Measurements from ENCODE around the gene C1QTNF8.

The C1QTNF8 gene

DNA sequence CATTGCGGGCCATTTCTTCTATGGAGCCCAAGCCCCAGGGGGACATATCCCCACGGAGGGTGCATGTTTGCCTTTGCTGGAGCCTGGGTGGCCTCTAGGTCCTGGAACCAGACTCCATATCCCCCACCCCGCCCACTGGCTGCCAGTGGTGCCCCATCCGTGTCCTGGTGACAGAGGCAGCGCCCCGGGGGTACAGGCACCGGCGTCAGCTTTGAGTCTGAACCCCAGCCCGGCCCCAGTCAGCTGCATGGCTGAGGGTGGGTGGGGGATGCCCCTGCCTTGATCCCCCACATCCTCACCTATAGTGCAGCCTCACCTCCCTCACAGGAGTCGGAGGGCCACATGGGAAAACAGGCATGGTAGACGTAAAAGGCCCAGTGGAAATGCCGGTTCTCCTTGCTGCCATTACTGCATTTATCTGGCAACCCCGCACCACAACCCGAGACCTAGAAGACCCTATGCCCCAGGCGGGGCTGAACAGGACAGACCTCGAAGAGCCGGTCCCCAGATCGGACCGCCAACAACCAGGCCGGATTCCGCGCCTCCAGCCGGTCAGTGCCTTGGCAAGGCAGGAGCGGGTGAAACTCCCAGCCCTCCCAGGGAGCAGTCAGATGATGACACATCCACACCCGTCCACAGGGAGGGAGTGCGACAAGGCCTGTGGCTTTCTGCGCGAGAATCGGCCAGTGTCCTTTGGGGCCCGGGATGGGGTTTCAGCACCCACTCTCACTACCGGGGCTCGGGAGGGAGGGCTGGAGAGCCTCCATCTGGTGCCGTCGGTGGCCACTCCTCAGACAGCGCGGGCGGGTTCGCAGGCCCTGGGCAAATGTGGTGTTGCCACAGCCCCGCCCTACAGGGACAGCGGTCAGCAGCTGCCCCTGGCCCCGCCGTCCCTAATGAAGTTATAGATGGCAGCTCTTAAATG lies 35.4 kb downstream of the C1QTNF8 start:
- no peak for DNase-seq (ENCODE audit: low read depth, low spot score)

DNA sequence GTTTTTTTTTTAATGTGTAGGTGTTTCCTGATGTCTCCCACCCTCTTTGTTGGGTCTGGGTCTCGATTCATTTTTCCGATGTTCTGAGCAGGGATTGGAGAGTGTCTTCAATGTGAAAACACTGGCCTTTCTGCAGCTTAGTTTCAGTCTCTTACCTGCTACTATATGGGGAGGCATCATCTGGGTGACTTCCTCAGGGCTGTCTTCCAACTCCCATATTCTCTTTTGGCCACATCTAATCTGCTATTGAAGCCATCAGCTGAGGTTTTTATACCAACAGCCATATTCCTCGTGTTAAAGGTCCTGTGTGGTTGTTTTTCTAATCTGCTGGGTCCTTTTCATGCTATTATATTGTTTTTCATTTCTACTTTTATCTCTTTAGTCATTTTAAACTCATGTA lies 36.7 kb downstream of the C1QTNF8 start:
- DNase-seq (ENCODE audit: low read depth, low spot score), result no peak

DNA sequence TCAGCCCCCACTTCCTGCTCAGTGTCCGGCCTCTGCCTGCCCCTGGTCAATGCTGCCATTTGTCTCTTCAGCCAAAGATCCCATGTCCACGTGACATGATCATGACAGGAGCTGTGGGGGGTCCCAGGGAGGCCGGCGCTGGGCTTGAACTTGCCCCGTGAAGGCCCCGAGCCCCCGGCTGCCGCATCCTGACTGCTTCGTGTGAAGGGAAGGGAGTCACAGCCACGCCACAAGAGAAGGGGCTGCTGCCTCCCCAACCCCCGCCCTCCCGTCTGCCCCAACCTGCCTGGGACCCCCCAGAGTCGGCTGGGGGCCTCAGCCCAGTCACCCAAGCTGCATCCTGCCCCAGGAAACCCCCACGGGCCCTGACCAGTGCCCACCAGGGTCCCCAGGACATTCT lies 37.8 kb downstream of the C1QTNF8 start:
- no peak for DNase-seq (ENCODE audit: low read depth, low spot score)

DNA sequence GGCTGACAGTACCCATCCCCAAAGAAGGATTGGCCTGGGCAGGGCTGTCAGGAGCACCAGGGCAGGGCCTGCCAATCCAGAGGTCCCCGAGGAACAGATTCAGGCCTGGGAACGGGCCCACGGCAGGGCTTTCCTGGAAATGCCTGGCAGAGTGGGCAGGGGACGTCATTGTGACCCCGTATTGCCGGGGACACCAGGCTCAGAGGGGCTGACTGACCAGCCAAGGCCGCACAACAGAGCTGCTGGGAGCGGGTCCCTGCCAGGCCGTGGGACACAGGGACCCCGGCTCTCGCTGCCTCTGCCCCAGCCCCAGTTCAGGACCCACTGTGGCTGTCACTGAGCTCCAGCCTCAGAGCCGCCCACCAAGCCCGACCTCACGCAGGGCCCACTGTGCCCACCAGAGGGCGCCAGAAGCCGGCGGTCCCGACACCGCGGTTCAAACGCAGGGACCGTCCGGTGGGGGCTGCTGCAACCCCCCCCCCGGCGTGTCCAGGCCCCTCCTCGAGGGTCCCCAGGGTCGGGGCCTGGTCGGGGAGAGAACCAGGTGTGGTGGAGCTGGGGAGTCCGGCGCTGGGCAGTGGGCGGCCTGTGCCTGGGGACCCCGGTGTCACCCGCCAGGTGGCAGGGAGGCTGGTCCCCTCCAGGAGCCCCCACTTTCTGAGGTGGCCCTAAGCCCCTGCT lies 38.7 kb downstream of the C1QTNF8 start:
- DNase-seq (ENCODE audit: low read depth, low spot score), result peak; percentile 23

DNA sequence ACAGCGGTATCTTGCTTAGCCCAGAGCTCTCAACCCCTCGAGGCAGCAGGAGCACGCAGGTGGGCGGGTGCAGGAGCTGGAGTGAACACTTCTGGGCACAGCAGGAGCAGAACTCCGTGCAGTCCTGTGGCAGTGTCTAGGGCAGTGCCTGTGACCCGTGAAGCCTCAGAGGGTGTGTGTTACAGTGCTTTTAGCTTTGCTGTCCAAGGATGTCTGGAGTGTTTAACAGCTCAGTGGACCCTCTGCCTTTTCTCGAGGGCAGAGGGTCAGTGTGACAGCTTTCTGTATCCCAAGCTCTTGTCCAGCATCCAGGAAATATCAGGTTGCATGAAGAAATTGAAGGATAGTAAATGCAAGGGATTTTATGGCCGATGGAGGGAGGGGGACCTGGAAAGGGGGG lies 39.8 kb downstream of the C1QTNF8 start:
- no peak for DNase-seq (ENCODE audit: low read depth, low spot score)

DNA sequence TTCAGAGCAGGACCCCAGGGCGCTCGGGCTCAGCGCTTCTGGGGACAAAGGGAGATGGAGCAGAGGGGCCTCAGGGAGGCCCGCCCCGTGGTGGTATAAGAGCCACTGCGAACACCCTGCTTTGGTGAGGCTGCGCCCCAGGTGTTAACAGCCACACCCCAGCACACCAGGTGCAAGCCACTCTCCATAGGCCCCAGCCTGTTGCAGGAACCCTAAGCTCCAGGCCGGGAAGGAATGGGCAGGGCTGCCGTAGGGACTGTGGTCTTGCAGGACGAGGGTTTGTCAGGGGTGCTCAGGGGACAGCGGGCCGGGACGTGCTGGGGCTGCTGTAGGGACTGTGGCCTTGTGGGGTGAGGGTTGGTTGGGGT lies 40.5 kb downstream of the C1QTNF8 start:
- no peak for DNase-seq (ENCODE audit: low read depth, low spot score)

GRCh38 chr16:1054660-1055556 lies 41.1 kb downstream of the C1QTNF8 start:
- DNase-seq (ENCODE audit: low read depth, low spot score), result no peak

GRCh38 chr16:1053700-1054368 lies 42.2 kb downstream of the C1QTNF8 start:
- DNase-seq (ENCODE audit: low read depth, low spot score), result no peak

DNA sequence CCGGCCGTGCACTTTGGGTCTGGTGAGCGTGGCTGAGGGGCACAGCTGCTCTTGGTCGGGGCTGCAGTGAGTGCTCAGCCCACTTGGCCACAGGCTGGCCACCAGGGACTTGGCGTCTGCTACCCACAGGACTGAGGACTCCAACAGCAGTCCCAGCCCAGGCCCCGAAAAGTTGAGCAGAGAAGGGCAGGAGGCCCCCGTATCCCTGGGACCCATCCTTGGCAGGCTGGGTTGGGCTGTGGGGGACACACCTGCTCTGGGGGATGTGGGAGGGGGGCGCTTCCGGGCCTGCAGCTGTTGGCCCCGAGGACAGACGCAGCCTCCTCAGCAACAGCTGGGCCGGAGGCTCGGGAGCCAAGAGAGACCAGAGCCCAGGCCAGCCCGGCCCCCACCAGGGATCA lies 42.9 kb downstream of the C1QTNF8 start:
- no peak for DNase-seq (ENCODE audit: low read depth, low spot score)

GRCh38 chr16:1052721-1053120 lies 43.3 kb downstream of the C1QTNF8 start:
- DNase-seq (ENCODE audit: low read depth, low spot score), result no peak

DNA sequence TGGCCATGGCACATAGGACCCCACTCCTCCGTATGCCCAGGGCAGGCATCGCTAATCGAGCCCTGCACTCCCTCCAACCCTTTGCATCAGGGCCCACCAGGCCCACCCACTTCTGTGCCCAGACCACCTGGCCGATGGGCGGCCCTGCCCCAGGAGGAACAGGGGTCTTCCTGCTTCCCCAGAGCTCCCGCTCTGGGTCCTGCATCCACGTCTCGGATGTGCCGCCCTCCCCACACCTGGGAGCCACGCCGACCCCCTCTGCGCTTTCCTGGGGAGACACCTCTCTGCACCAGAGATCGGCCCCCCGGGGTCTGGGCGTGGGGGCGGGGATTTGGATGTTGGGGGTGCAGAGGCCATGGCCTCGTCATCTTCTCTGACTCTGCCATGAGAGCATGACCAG lies 44.6 kb downstream of the C1QTNF8 start:
- no peak for DNase-seq (ENCODE audit: low read depth, low spot score)

GRCh38 chr16:1050921-1051320 lies 45.1 kb downstream of the C1QTNF8 start:
- DNase-seq (ENCODE audit: low read depth, low spot score), result no peak

- no peak for DNase-seq (ENCODE audit: low read depth, low spot score)
Measured at GRCh38 chr16:1050516-1050915, 45.5 kb downstream of the C1QTNF8 start.

- DNase-seq (ENCODE audit: low read depth, low spot score), result no peak
Measured at GRCh38 chr16:1049976-1050247, 46.1 kb downstream of the C1QTNF8 start.

GRCh38 chr16:1049113-1049975 lies 46.7 kb downstream of the C1QTNF8 start:
- DNase-seq (ENCODE audit: low read depth, low spot score), result no peak

GRCh38 chr16:1048442-1049112 lies 47.5 kb downstream of the C1QTNF8 start:
- DNase-seq (ENCODE audit: low read depth, low spot score), result no peak

DNA sequence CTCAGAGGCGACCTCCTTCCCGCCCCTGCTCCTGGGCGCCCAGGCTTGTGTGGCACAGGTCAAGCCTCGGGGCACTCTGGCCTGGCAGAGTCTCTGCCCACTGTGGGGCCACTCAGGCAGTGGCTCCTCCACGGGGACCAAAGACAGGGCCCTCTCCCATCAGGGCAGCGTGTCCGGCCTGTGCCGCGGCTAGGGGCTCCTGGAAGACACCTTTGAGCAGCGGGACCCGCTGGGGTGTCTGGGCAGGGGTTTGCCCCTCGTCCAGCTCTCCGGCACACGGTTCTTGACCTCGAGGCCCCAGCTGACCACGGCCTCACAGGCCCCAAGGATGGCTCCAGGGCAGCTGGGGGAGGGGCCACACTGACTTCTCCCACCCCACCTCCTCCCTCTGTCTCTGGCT lies 48.2 kb downstream of the C1QTNF8 start:
- DNase-seq (ENCODE audit: low read depth, low spot score), result no peak

DNA sequence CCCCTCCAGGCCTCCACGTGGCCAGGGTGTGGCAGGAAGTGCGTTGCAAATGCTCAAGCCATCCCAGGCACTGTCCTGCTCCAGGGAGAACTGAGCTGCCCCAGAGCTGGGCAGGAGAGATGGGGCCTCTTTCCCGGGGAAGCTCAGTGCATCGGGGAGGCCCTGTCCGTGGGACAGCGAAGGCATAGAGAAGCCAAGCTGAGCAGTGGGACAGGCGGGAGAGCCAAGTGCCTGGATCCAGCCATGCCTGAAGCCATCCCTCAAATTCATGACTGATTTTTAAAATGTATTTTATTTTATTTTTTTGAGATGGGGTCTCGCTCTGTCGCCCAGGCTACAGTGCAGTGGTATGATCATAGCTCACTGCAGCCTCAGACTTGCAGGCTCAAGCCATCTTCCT lies 48.9 kb downstream of the C1QTNF8 start:
- DNase-seq (ENCODE audit: low read depth, low spot score), result no peak

GRCh38 chr16:1045993-1046911 lies 49.8 kb downstream of the C1QTNF8 start:
- no peak for DNase-seq (ENCODE audit: low read depth, low spot score)

All from activated CD4-positive, CD25-positive, alpha-beta regulatory T cell treated with anti-CD3 and anti-CD28 coated beads, Interleukin-2, amount 50 U/mL, for 16 hours (primary cell).